ENCODE measurements around the gene PCDHGA7.
"Not testable (repeated sequence)": the region's sequence is repeated elsewhere in the genome, so short reads cannot be mapped to it uniquely, and the experiment has no call there.

The PCDHGA7 gene

DNA sequence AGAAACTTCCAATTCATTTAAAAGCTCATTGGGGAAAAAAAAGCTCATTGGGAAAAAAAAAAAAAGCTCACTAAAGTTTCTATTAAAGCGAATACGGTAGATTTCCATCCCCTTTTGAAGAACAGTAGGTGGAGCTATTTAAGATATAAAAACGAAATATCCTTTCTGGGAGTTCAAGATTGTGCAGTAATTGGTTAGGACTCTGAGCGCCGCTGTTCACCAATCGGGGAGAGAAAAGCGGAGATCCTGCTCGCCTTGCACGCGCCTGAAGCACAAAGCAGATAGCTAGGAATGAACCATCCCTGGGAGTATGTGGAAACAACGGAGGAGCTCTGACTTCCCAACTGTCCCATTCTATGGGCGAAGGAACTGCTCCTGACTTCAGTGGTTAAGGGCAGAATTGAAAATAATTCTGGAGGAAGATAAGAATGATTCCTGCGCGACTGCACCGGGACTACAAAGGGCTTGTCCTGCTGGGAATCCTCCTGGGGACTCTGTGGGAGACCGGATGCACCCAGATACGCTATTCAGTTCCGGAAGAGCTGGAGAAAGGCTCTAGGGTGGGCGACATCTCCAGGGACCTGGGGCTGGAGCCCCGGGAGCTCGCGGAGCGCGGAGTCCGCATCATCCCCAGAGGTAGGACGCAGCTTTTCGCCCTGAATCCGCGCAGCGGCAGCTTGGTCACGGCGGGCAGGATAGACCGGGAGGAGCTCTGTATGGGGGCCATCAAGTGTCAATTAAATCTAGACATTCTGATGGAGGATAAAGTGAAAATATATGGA is 48.0 kb downstream of the PCDHGA7 start, which contains the start of gene PCDHGA12:
Gene PCDHGA12 (plus strand): TSS at position 176 of the 782 bp plus-strand sequence. CDS start 253 bp downstream, at position 429.
- DNase-seq (ENCODE audit: low read depth, low spot score) = no peak

DNA sequence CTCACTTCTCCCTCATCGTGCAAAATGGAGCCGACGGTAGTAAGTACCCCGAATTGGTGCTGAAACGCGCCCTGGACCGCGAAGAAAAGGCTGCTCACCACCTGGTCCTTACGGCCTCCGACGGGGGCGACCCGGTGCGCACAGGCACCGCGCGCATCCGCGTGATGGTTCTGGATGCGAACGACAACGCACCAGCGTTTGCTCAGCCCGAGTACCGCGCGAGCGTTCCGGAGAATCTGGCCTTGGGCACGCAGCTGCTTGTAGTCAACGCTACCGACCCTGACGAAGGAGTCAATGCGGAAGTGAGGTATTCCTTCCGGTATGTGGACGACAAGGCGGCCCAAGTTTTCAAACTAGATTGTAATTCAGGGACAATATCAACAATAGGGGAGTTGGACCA is 48.7 kb downstream of the PCDHGA7 start:
- no peak for DNase-seq (ENCODE audit: low read depth, low spot score)

DNA sequence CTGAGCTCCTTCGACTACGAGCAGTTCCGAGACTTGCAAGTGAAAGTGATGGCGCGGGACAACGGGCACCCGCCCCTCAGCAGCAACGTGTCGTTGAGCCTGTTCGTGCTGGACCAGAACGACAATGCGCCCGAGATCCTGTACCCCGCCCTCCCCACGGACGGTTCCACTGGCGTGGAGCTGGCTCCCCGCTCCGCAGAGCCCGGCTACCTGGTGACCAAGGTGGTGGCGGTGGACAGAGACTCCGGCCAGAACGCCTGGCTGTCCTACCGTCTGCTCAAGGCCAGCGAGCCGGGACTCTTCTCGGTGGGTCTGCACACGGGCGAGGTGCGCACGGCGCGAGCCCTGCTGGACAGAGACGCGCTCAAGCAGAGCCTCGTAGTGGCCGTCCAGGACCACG is 49.8 kb downstream of the PCDHGA7 start:
- not testable (repeated sequence) for DNase-seq (ENCODE audit: low read depth, low spot score)

DNA sequence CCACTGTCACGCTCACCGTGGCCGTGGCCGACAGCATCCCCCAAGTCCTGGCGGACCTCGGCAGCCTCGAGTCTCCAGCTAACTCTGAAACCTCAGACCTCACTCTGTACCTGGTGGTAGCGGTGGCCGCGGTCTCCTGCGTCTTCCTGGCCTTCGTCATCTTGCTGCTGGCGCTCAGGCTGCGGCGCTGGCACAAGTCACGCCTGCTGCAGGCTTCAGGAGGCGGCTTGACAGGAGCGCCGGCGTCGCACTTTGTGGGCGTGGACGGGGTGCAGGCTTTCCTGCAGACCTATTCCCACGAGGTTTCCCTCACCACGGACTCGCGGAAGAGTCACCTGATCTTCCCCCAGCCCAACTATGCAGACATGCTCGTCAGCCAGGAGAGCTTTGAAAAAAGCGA is 50.2 kb downstream of the PCDHGA7 start:
- DNase-seq (ENCODE audit: low read depth, low spot score) = not testable (repeated sequence)

DNA sequence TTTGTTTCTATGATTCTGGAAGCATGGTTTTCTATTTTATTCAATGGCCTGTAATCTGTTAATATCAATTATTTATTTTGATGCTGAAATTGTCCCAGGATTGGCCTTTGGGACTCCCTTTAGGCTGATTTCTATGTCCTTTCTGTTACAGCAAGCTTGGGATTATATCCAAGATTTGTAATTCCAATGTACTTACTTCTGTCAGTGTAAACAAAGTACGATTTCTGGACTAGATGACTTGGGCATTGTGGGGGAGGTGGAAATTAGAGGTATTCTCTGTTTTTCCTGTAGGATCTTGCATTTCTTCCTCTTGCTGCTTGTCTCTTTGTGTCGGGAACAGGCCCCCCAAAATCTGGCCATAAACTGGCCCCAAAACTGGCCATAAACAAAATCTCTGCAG is 51.5 kb downstream of the PCDHGA7 start:
- no peak for DNase-seq (ENCODE audit: low read depth, low spot score)

Measured in smooth muscle cell of the brain vasculature (primary cell).